CD4-positive, alpha-beta T cell (primary cell): ENCODE measurements around the gene CDH4. TPM values are rescaled to one million over a fixed set of nuclear protein-coding genes. Genes with fewer than 3 reads are reported as not detected.

Experiments used
- ATAC-seq: fragments of 200-7000 bp; cut with Tn5 transposase; one replicate; pipeline ENCODE4 v1.10.0; 2022; ENCODE audit warnings: mild to moderate bottlenecking; ENCODE audit not compliant: poor library complexity
- CTCF ChIA-PET: fragments of 350-600 bp; sonication (Branson Sonifier 250); formaldehyde crosslinking; loops from one replicate; lab custom pipeline; 2021; ENCODE audit warnings: antibody characterized with exemption, inconsistent platforms; lab: Charles Lee
- POLR2A ChIA-PET: fragments of 350-600 bp; sonication (Branson Sonifier 250); formaldehyde crosslinking; loops from one replicate; lab custom pipeline; 2021; ENCODE audit warnings: antibody characterized with exemption, inconsistent platforms; lab: Charles Lee
- DNase-seq, 14 experiments: peaks; one replicate each; pipeline ENCODE4 v3.0.0-alpha.2; 2013 to 2020; ENCODE audit warnings: mixed read lengths in 2 of 14
- H3K27ac ChIP-seq, 2 donors: one replicate each; pipeline versions ENCODE4 v1.5.1 to v1.7.0; 2013; ENCODE audit warnings: low read length in 2 of 2, low read depth in 1 of 2, mild to moderate bottlenecking in 1 of 2
- H3K27me3 ChIP-seq, 2 experiments: 1 replicate in 1 of 2; 2 replicates in 1 of 2; pipeline versions ENCODE4 v1.6.1 to v1.7.0; 2013; ENCODE audit warnings: low read length in 2 of 2, control low read depth in 1 of 2, mild to moderate bottlenecking in 1 of 2, moderate library complexity in 1 of 2; ENCODE audit not compliant: insufficient read depth in 2 of 2, control insufficient read depth in 1 of 2
- H3K36me3 ChIP-seq: one replicate; pipeline ENCODE4 v1.6.1; 2013; ENCODE audit warnings: low read length, control low read depth; ENCODE audit not compliant: insufficient read depth
- H3K4me1 ChIP-seq: one replicate; pipeline ENCODE4 v1.6.1; 2013; ENCODE audit warnings: low read length, control low read depth; ENCODE audit not compliant: insufficient read depth
- H3K4me3 ChIP-seq: one replicate; pipeline ENCODE4 v1.5.1; 2013; ENCODE audit warnings: mild to moderate bottlenecking, low read length, moderate library complexity
- H3K9me3 ChIP-seq, 2 experiments: 1 replicate in 1 of 2; 2 replicates in 1 of 2; pipeline versions ENCODE4 v1.6.1 to v1.7.0; 2013; ENCODE audit warnings: low read length in 2 of 2, mild to moderate bottlenecking in 2 of 2, control low read depth in 1 of 2, moderate library complexity in 1 of 2; ENCODE audit not compliant: control insufficient read depth in 1 of 2, insufficient read depth in 1 of 2
- H3K27ac Mint-ChIP-seq: one replicate; pipeline ENCODE4 v1.8.0; 2020; ENCODE audit warnings: mixed read lengths
- H3K27me3 Mint-ChIP-seq: one replicate; pipeline ENCODE4 v1.8.0; 2021; ENCODE audit warnings: mixed read lengths
- H3K36me3 Mint-ChIP-seq: one replicate; pipeline ENCODE4 v1.8.0; 2021; ENCODE audit warnings: low read depth, mixed read lengths
- H3K4me1 Mint-ChIP-seq: one replicate; pipeline ENCODE4 v1.8.0; 2021; ENCODE audit warnings: low read depth, mixed read lengths
- H3K4me3 Mint-ChIP-seq: one replicate; pipeline ENCODE4 v1.8.0; 2020; ENCODE audit warnings: mild to moderate bottlenecking, mixed read lengths
- H3K9me3 Mint-ChIP-seq: one replicate; pipeline ENCODE4 v1.8.0; 2020; ENCODE audit warnings: mixed read lengths
- intact Hi-C, 2 experiments: fragments of 100-400 bp; cut with DNase I in 1 of 2; cut with micrococcal nuclease in 1 of 2; formaldehyde crosslinking; loops; one replicate each; pipeline versions ENCODE4 v1.15.1 to v1.9.0; 2023 to 2025; cut with DNase I, micrococcal nuclease
- total RNA-seq, 174 experiments: library from RNA in 2 of 174; stranded (reverse) in 2 of 174; gene quantifications; one replicate each; pipeline ENCODE4 v1.2.3 and lab custom pipeline; 2021 to 2026
- TF ChIP-seq, protein P1 (sequence below): fragments of 200-600 bp; IDR thresholded peaks from one replicate; pipeline ENCODE4 v1.8.0; 2022; ENCODE audit warnings: antibody characterized with exemption, mild to moderate bottlenecking

The CDH4 gene
- total RNA-seq, 2 experiments from 2014 or later: 0.11 TPM

- no peaks in the 10 kb centered on the region for H3K9me3 Mint-ChIP-seq
- CTCF ChIA-PET: no interaction called here
- H3K4me1 ChIP-seq: no peaks in the 10 kb centered on the region
Measured at GRCh38 chr20:61929971-61930666, 678.1 kb downstream of the CDH4 start.

GRCh38 chr20:61930776-61931475 lies 678.9 kb downstream of the CDH4 start:
- Mint-ChIP-seq H3K4me1 (no peaks in the 10 kb centered on the region), H3K36me3 (no peaks in the 10 kb centered on the region), H3K9me3 (no peaks in the 10 kb centered on the region), H3K27me3 (no peaks in the 10 kb centered on the region), H3K27ac (no peak overlapping the region), H3K4me3 (no peak overlapping the region)
- CTCF ChIA-PET: no interaction called here
- Histone ChIP-seq H3K27me3 (no peaks in the 10 kb centered on the region), H3K4me1 (no peaks in the 10 kb centered on the region), H3K27ac (no peak overlapping the region), H3K9me3 (peaks cover 0 to 26% of the 10 kb centered on the region in 2 experiments), H3K36me3 (no peaks in the 10 kb centered on the region), H3K4me3 (no peak overlapping the region)
- TF ChIP-seq, protein P1, sequence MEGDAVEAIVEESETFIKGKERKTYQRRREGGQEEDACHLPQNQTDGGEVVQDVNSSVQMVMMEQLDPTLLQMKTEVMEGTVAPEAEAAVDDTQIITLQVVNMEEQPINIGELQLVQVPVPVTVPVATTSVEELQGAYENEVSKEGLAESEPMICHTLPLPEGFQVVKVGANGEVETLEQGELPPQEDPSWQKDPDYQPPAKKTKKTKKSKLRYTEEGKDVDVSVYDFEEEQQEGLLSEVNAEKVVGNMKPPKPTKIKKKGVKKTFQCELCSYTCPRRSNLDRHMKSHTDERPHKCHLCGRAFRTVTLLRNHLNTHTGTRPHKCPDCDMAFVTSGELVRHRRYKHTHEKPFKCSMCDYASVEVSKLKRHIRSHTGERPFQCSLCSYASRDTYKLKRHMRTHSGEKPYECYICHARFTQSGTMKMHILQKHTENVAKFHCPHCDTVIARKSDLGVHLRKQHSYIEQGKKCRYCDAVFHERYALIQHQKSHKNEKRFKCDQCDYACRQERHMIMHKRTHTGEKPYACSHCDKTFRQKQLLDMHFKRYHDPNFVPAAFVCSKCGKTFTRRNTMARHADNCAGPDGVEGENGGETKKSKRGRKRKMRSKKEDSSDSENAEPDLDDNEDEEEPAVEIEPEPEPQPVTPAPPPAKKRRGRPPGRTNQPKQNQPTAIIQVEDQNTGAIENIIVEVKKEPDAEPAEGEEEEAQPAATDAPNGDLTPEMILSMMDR: no peak
- POLR2A ChIA-PET: no interaction called here
- DNase-seq: peak in 1 of 14 experiments; percentile 29
- no peak for ATAC-seq
- intact Hi-C loops: no loop called here

More at GRCh38 chr20:61929971-61930666, 678.1 kb downstream of the CDH4 start:
- POLR2A ChIA-PET: no interaction called here
- peaks cover 0 to 26% of the 10 kb centered on the region in 2 experiments for H3K9me3 ChIP-seq
- no peak overlapping the region for H3K4me3 Mint-ChIP-seq
- H3K27ac ChIP-seq: no peak overlapping the region
- ATAC-seq (no peak), DNase-seq (no peak)
- TF ChIP-seq, protein P1: no peak
- no peaks in the 10 kb centered on the region for H3K27me3 Mint-ChIP-seq
- no peaks in the 10 kb centered on the region for H3K27me3 ChIP-seq
- H3K4me1 Mint-ChIP-seq: no peaks in the 10 kb centered on the region
- H3K36me3 Mint-ChIP-seq: no peaks in the 10 kb centered on the region
- H3K36me3 ChIP-seq: no peaks in the 10 kb centered on the region
- H3K4me3 ChIP-seq: no peak overlapping the region
- no peak overlapping the region for H3K27ac Mint-ChIP-seq
- intact Hi-C loops: no loop called here

DNA sequence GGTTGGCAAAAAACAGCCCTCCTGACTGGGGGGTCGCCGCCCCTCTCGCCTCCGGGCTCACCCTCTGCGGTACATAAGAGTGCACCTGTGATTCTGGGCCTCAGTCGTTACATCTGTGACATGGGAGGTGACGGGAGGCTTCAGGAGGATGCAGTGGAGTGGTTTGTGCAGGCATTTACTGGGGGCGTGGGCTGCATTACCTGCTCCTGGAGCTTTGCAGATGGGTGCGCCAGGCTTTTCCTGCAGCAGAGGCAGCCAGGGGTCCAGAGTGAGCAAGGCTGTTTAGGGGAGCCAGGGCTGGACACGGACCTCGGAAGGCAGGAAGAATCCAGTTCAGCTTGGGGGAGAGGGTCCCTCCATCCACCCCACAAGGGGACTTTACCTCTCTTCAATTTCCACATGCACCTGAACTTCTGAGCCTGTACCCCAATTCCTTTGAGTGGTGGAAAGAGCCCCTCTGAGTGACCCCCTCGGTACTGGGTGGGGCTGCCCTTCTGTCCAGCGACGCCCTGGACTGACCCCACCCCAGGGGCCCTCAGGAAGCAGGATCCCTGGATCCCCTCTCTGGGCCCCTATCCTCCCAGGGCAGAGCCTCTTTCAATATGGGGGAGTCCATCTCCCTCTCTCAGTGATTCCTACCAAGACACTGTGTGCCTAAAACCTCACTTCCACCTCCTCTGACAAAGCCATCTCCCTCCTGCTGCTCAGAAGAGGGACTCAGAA lies 679.6 kb downstream of the CDH4 start:
- H3K27me3 ChIP-seq: no peaks in the 10 kb centered on the region
- Mint-ChIP-seq H3K9me3 (no peaks in the 10 kb centered on the region), H3K4me1 (no peaks in the 10 kb centered on the region), H3K36me3 (no peaks in the 10 kb centered on the region), H3K27ac (no peak overlapping the region), H3K4me3 (no peak overlapping the region), H3K27me3 (no peaks in the 10 kb centered on the region)
- H3K27ac ChIP-seq: no peak overlapping the region
- POLR2A ChIA-PET: no interaction called here
- CTCF ChIA-PET: no interaction called here
- ATAC-seq (no peak), DNase-seq (peak in 1 of 14 experiments; percentile 19)
- H3K4me3 ChIP-seq: no peak overlapping the region
- intact Hi-C loops: no loop called here
- peaks cover 0 to 26% of the 10 kb centered on the region in 2 experiments for H3K9me3 ChIP-seq
- TF ChIP-seq, protein P1: no peak
- no peaks in the 10 kb centered on the region for H3K4me1 ChIP-seq
- no peaks in the 10 kb centered on the region for H3K36me3 ChIP-seq
